Glomerular visceral epithelial cell (primary cell): ENCODE results near the gene RAD51AP1.

Source experiments
- DNase-seq: peaks from one replicate; pipeline ENCODE4 v3.0.0-alpha.2; 2016; ENCODE audit errors: extremely low spot score

The RAD51AP1 gene

GRCh38 chr12:4591180-4591687 lies 52.5 kb downstream of the RAD51AP1 start:
- no peak for DNase-seq

GRCh38 chr12:4595881-4596280 lies 57.2 kb downstream of the RAD51AP1 start:
- DNase-seq, result no peak

DNA sequence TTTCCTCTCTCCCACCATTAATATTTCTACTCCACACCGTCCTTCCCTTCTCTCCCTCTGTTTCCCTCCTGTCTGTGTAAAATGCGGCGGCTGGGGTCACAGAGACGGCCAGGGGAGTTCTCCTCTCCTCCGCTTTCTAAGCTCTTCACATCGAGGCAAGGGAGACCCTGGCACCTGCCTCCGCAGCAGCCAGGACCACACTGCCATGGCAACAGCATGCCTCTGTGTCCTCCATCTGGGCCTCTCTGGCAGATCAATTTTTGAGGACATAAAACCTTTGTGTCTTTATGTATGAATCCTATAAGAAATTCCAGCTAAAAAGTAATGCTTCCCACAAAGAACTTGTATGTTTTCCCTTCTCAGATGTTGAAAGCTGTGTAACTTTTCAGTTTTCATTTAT lies 64.7 kb downstream of the RAD51AP1 start:
- no peak for DNase-seq

DNA sequence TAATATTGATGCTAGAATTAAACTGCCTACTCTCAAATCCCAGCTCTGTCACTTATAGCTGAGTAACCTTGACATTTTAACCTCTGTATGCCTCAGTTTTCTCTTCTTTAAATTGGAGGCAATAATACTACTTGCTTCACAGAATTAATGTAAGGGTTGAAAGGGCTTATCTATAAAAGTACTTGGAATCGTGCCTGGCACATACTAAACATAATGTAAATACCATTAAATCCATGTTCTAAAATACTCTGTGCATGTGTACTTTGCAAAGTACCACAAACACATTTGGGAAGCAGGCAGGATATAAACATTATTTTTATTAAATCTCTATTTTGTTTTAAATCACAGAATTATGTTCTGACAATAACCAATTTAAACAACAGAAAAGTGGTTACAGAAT lies 65.3 kb downstream of the RAD51AP1 start:
- DNase-seq, result no peak

GRCh38 chr12:4604684-4605193 lies 66.0 kb downstream of the RAD51AP1 start:
- peak; percentile 79 for DNase-seq

- no peak for DNase-seq
These were observed 68.4 kb downstream of the RAD51AP1 start for GRCh38 chr12:4607056-4607455.

DNA sequence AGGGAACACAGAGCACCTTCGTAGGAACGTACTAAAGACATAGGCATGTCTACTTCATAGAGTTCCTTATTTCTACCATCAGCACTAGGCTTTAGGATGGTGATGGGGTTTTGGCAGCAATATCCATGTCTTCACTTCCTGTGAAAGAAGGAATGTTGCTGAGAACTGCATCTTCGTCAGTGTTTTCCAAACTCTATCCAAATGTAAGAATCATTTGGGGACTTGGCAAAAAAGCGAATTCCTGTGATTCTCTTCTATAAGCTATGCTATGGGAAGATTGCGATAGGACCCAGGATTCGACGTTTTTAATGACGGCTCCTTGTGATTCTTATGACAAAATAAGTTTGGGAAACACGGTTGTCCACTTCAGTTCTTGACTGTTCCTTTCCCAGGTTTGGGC lies 70.4 kb downstream of the RAD51AP1 start:
- DNase-seq, result no peak
